ENCODE results near the gene KRTAP2-3. TPM values are rescaled to one million over a fixed set of nuclear protein-coding genes. Genes with fewer than 3 reads are reported as not detected.

The KRTAP2-3 gene
- total RNA-seq, 4 donors from 2014 or later: not detected

Other genes with a start within 250 kb of the KRTAP2-3 start
- gene KRT10, start 237.5 kb downstream of the KRTAP2-3 start, total RNA-seq: 10 to 100 TPM in 2 of 4 donors, 1 to 10 TPM in 2; 4.4 to 17.5 (median 10.8) TPM
- not detected for gene KRT12, start 192.9 kb downstream of the KRTAP2-3 start, total RNA-seq
- gene KRT20, start 174.9 kb downstream of the KRTAP2-3 start, total RNA-seq: not detected
- 1 to 10 TPM in 1 of 4 donors, not detected in 3; 4.3 TPM for gene KRT23, start 122.5 kb downstream of the KRTAP2-3 start, total RNA-seq
- gene KRT39, start 93.2 kb downstream of the KRTAP2-3 start, total RNA-seq: not detected
- gene KRT40, start 75.8 kb downstream of the KRTAP2-3 start, total RNA-seq: not detected
- gene KRTAP3-3, start 66.0 kb downstream of the KRTAP2-3 start, total RNA-seq: not detected
- gene KRTAP3-2, start 60.2 kb downstream of the KRTAP2-3 start, total RNA-seq: not detected
- gene KRTAP3-1, start 51.0 kb downstream of the KRTAP2-3 start, total RNA-seq: not detected
- not detected for gene KRTAP1-5, start 32.9 kb downstream of the KRTAP2-3 start, total RNA-seq
- gene KRTAP1-4, start 29.9 kb downstream of the KRTAP2-3 start, total RNA-seq: not detected
- gene KRTAP1-3, start 25.2 kb downstream of the KRTAP2-3 start, total RNA-seq: not detected
- gene KRTAP1-1, start 18.7 kb downstream of the KRTAP2-3 start, total RNA-seq: not detected
- gene KRTAP2-1, start 12.8 kb downstream of the KRTAP2-3 start, total RNA-seq: not detected
- not detected for gene KRTAP2-2, start 4.9 kb downstream of the KRTAP2-3 start, total RNA-seq
- not detected for gene KRTAP2-4, start 5.8 kb upstream of the KRTAP2-3 start, total RNA-seq
- not detected for gene KRTAP4-7, start 24.0 kb upstream of the KRTAP2-3 start, total RNA-seq
- not detected for gene KRTAP4-8, start 38.0 kb upstream of the KRTAP2-3 start, total RNA-seq
- not detected for gene KRTAP4-16, start 42.1 kb upstream of the KRTAP2-3 start, total RNA-seq
- gene KRTAP4-9, start 45.3 kb upstream of the KRTAP2-3 start, total RNA-seq: not detected
- not detected for gene KRTAP4-11, start 58.3 kb upstream of the KRTAP2-3 start, total RNA-seq
- gene KRTAP4-12, start 64.1 kb upstream of the KRTAP2-3 start, total RNA-seq: not detected
- not detected for gene KRTAP4-6, start 80.4 kb upstream of the KRTAP2-3 start, total RNA-seq
- not detected for gene KRTAP4-5, start 89.7 kb upstream of the KRTAP2-3 start, total RNA-seq
- gene KRTAP4-4, start 100.6 kb upstream of the KRTAP2-3 start, total RNA-seq: not detected
- gene KRTAP4-3, start 108.1 kb upstream of the KRTAP2-3 start, total RNA-seq: not detected
- gene KRTAP4-2, start 118.1 kb upstream of the KRTAP2-3 start, total RNA-seq: not detected
- not detected for gene KRTAP4-1, start 124.8 kb upstream of the KRTAP2-3 start, total RNA-seq
- not detected for gene KRTAP9-1, start 129.8 kb upstream of the KRTAP2-3 start, total RNA-seq
- not detected for gene KRTAP9-2, start 166.5 kb upstream of the KRTAP2-3 start, total RNA-seq
- not detected for gene KRTAP9-3, start 172.3 kb upstream of the KRTAP2-3 start, total RNA-seq
- gene KRTAP9-8, start 177.9 kb upstream of the KRTAP2-3 start, total RNA-seq: not detected
- not detected for gene KRTAP9-4, start 189.6 kb upstream of the KRTAP2-3 start, total RNA-seq
- gene KRTAP9-9, start 195.3 kb upstream of the KRTAP2-3 start, total RNA-seq: not detected
- not detected for gene KRTAP9-6, start 205.3 kb upstream of the KRTAP2-3 start, total RNA-seq
- not detected for gene KRTAP9-7, start 215.6 kb upstream of the KRTAP2-3 start, total RNA-seq
- gene KRTAP29-1, start 242.7 kb upstream of the KRTAP2-3 start, total RNA-seq: not detected
- gene KRTAP16-1, start 249.2 kb upstream of the KRTAP2-3 start, total RNA-seq: not detected